GM13977 (cell line): Measurements from ENCODE around the gene HMX1.

Source experiments
- DNase-seq: peaks from one replicate; pipeline ENCODE4 v3.0.0; 2012; ENCODE audit warnings: low spot score
- in situ Hi-C: fragments of 300-500 bp; cut with MboI; formaldehyde crosslinking; loops from one replicate; pipeline ENCODE4 v1.12.0; 2022; ENCODE audit warnings: low sequenced_read_pairs, low pct_unique_long_range_greater_than_20kb, mixed read lengths, inconsistent platforms; ENCODE audit not compliant: unreplicated experiment
- TF ChIP-seq, protein P1 (sequence below): IDR thresholded peaks from 2 replicates; pipeline ENCODE4 v1.5.1; 2012; ENCODE audit warnings: mild to moderate bottlenecking, control low read depth; ENCODE audit not compliant: insufficient read depth; ENCODE audit errors: extremely low read depth, missing control alignments

Gene HMX1

DNA sequence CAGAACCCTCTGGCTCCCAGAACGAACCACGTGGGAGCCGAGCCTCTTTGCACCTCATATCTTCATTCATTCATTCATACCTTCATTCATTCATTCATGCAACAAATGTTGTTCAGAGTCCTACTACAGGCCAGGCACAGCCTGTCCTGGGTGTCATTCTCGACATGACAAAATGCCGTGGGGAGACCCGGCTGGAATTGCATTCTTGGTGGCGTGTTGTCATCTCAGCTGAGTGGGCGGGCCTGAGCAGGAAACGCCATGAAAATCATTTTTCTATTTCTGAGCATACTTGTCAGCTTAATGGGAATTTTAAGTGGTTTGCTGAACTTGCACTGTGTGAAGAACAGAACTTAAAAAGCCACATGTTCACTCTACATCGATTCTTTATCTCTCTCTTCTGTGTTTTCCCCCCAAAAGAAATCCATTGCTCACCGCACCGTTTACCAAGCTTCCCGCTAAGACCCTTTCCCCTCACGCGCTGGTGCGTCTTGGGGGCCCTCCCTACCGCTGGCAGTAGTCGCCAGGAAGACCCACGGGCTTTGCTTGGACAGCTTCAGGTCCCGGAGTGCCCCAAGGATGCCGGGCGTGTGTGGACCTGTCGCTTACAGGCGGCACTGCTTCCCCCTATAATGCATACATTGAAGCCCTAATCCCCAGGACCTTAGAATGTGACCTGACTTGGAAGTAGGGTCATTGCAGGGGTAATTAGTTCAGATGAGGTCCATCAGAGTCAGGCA is 41.6 kb upstream of the HMX1 start:
- peak; percentile 15 for DNase-seq
- TF ChIP-seq, protein P1, sequence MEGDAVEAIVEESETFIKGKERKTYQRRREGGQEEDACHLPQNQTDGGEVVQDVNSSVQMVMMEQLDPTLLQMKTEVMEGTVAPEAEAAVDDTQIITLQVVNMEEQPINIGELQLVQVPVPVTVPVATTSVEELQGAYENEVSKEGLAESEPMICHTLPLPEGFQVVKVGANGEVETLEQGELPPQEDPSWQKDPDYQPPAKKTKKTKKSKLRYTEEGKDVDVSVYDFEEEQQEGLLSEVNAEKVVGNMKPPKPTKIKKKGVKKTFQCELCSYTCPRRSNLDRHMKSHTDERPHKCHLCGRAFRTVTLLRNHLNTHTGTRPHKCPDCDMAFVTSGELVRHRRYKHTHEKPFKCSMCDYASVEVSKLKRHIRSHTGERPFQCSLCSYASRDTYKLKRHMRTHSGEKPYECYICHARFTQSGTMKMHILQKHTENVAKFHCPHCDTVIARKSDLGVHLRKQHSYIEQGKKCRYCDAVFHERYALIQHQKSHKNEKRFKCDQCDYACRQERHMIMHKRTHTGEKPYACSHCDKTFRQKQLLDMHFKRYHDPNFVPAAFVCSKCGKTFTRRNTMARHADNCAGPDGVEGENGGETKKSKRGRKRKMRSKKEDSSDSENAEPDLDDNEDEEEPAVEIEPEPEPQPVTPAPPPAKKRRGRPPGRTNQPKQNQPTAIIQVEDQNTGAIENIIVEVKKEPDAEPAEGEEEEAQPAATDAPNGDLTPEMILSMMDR = no peak
- in situ Hi-C loops = no loop called here

DNA sequence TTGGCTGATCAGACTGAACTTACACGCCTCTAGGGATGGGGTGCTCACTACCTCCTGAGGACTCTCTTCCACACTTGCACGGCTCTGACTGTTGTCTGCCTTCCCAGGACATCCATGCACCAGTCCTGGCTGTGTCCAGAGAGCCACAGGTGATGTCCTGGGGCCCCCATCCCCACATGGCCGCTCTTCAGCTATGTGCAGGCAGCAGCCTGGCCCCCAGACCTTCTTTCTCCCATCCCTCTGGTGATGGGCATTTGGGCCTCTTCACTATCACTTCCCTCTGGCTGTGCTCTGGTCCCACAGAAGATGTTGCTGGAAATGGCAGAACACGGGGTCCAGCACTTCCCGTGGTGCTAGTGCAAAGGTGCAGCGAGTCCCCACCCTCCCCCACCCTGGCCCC is 40.9 kb upstream of the HMX1 start:
- TF ChIP-seq, protein P1 = no peak
- DNase-seq = peak; percentile 12
- in situ Hi-C loops = no loop called here

DNA sequence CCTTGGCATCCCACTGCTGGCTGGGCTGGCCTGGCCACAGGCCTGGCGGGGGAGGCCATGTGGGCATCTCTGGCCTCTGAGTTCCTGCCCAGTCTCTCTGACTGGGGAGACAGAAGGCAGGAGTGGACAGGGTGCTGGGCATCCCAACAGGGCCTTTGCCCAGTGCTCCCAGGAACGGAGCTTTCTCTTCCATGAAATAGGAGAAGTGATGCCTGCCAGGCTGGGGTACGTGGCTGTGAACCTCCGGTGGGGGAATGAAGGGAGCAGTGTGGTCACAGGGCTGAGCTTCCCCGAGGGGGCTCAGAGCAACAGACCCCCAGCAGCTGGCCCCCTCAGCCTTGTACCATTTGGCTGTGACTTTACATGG is 40.4 kb upstream of the HMX1 start:
- peak; percentile 8 for DNase-seq
- TF ChIP-seq, protein P1 = no peak
- in situ Hi-C loops = no loop called here

DNA sequence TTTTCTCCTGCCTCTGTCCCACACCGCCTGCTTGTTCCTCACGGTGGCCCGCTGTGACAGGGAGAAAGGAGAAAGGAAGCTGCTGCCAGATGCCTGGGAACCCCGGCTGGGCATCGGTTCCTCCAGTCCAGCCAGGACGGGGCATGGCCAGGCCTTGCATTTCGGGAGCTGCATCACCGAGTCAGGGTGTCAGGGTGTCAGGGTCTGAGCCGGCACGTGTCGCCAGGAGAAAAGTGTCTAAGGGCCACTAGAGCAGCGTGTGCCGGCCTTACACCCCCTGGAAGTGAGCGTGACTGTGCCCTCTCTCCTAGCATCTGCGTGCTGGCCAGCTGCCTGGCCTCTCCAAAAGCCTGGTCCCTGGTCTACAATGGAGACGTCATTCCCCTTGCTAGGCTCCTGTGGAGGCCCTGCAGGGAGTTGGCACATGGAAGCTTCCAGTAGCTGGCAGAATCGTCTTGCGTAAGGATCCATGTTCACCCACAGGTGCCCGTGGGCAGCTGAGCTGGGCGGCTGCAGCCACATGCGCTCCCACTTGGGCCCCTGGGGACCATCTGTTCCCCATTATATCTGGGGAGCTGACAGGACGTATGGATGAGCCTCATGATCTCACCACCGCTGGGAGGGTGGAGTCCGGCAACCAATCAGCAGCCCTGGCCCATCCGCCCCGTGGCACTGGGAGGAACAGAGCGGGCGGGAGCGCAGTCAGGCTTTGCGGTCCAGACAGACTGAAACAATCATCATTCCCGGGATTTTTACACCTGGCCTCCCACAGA is 39.9 kb upstream of the HMX1 start:
- in situ Hi-C loops = no loop called here
- DNase-seq = peak; percentile 15
- TF ChIP-seq, protein P1 = no peak

DNA sequence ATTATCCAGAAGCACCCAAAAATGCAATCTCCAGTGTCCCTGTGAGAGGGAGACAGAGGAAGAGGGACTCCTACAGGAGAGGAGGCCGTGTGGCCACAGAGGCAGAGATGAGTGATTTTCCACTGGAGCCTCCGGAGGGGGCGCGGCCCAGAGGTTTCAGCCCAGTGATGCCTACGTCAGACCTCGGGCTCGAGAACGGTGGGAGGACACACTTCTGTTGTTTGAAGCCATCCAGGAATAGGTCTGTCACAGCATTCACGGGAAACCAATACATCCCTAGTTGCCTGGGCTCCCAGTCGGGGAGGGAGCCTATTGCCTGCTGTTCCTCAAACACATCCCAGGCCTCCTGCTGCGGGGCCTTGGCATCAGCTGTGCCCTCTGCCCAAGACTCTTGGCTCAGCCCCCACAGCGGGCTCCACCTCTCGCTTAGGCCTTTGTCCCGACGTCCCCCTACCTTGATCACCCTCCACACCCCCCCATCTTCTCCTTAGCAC is 39.2 kb upstream of the HMX1 start:
- in situ Hi-C loops = no loop called here
- DNase-seq = peak; percentile 22
- TF ChIP-seq, protein P1 = no peak

DNA sequence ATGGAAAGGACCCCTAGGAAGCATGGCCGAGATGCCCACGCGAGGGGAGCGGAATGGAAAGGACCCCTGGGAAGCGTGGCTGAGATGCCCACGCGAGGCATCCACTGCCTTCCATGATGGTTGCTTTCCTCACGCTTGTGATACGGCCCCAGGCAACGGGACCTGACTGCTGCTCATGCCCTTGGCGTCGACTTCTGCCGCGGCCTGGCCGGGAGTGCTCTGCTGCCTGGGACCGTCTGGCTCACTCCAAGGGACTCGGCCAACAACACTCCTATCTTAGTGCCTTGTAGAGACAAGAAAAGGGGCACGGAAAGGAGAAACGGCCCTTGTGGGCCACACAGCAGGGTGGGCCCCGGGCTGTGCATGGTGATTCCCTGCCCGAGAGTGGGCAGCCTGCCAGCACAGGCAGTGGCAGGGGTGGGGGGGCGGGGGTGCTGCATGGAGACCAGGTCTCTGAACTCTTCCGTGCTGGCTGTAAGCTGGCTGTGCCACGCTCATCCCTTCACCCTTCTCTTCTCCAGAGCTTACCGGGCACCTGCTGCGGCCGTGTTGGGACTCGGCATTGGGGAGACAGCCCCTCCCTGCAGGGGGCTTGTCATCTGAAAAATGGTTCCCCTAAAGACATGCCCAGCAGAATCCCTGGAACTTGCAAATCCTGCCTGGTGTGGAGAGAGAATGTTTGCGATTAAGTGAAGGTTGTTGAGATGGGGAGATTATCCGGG is 38.6 kb upstream of the HMX1 start:
- in situ Hi-C loops = no loop called here
- TF ChIP-seq, protein P1 = no peak
- DNase-seq = no peak
